Stomach (tissue), 19 donors: Measurements from ENCODE around the gene DPH7. TPM values are rescaled to one million over a fixed set of nuclear protein-coding genes. Genes with fewer than 3 reads are reported as not detected.
"Not testable (repeated sequence)": the region's sequence is repeated elsewhere in the genome, so short reads cannot be mapped to it uniquely, and the experiment has no call there.

Experiments used
- DNase-seq, 2 donors: peaks; one replicate each; pipeline versions ENCODE4 v3.0.0 to v3.0.0-alpha.2; 2013 to 2019
- H3K27ac ChIP-seq, 5 donors: fragments of 200-600 bp in 4 of 5; sonication (generic) in 4 of 5; one replicate each; pipeline ENCODE4 v1.5.1; 2013 to 2019; ENCODE audit warnings: mild to moderate bottlenecking in 1 of 5, moderate library complexity in 1 of 5
- H3K27me3 ChIP-seq, 3 donors: fragments of 200-600 bp; sonication (generic); one replicate each; pipeline ENCODE4 v1.5.1; 2017 to 2019; ENCODE audit warnings: mixed run types in 1 of 3
- H3K36me3 ChIP-seq, 4 donors: fragments of 200-600 bp; sonication (generic); 1 replicate in 3 of 4; 2 replicates in 1 of 4; pipeline ENCODE4 v1.5.1; 2016 to 2019
- H3K4me1 ChIP-seq, 4 donors: fragments of 200-600 bp; sonication (generic); one replicate each; pipeline ENCODE4 v1.5.1; 2016 to 2019
- H3K4me3 ChIP-seq, 4 donors: fragments of 200-600 bp; sonication (generic) in 3 of 4; one replicate each; pipeline ENCODE4 v1.5.1; 2016 to 2019; ENCODE audit warnings: mild to moderate bottlenecking in 1 of 4
- H3K9me3 ChIP-seq, 4 donors: fragments of 200-600 bp; sonication (generic); one replicate each; pipeline ENCODE4 v1.5.1; 2016 to 2019
- CTCF ChIP-seq, 7 experiments: fragments of 450-650 bp in 4 of 7; fragments of 200-600 bp in 3 of 7; sonication (generic) in 3 of 7; IDR thresholded peaks; one replicate each; pipeline ENCODE4 v1.5.1; 2016 to 2019; ENCODE audit warnings: antibody characterized with exemption in 7 of 7, control low read depth in 2 of 7, mild to moderate bottlenecking in 1 of 7
- EP300 ChIP-seq: sonication (generic); formaldehyde crosslinking; IDR thresholded peaks from one replicate; pipeline ENCODE4 v1.6.1; 2017; ENCODE audit warnings: antibody characterized with exemption
- POLR2A ChIP-seq, 4 donors: fragments of 450-650 bp; IDR thresholded peaks; one replicate each; pipeline ENCODE4 v1.6.1; 2016; ENCODE audit warnings: antibody characterized with exemption in 4 of 4, control low read depth in 2 of 4, mild to moderate bottlenecking in 1 of 4, moderate library complexity in 1 of 4
- POLR2AphosphoS5 ChIP-seq, 3 donors: sonication (generic); formaldehyde crosslinking; IDR thresholded peaks; one replicate each; pipeline ENCODE4 v1.6.1; 2016; ENCODE audit warnings: antibody characterized with exemption in 3 of 3
- WGBS, 5 donors: extraction: QIAGEN DNeasy Blood & Tissue Kit in 3 of 5; methylation state at CpG; one replicate each; pipeline versions ENCODE4 v1.1.5 to v1.1.7; 2013 to 2018; 5-methylcytosine and 5-hydroxymethylcytosine counted together
- intact Hi-C: fragments of 100-400 bp; cut with DNase I; formaldehyde crosslinking; loops from one replicate; pipeline ENCODE4 v1.15.1; 2023; ENCODE audit warnings: low total_unique reads
- long read RNA-seq, 10 donors: transcript quantifications; one replicate each; lab custom pipeline, GENCODE V29; 2026
- polyA plus RNA-seq, 3 donors: library from polyadenylated mRNA; stranded (reverse); fragments of 200-250 nt; gene quantifications; one replicate each; pipeline ENCODE4 v1.2.3, GENCODE V29; 2013
- total RNA-seq, 5 donors: library from RNA; depleted of rRNA; stranded (reverse); fragments of >200 nt; gene quantifications; one replicate each; pipeline versions ENCODE4 v1.1.0 to v1.2.3, GENCODE V29; 2014 to 2016
- donor health status: healthy with polysubstance abuse.
- donor health status: Bipolar disorder and iron deficiency.
- donor health status: healthy.

The DPH7 gene
- 100 to 1,000 TPM in 1 of 5 donors, 10 to 100 TPM in 4; 14.3 to 134 (median 25.5) TPM for total RNA-seq
- 10 to 100 TPM; 14.9 to 39.6 (median 20.0) TPM for polyA plus RNA-seq
- long read RNA-seq, donor 1, partial matches to known transcripts: 0 of 1 reads
- long read RNA-seq, donor 1, other reads (novel, unspliced or antisense): 0 of 1 reads
- long read RNA-seq, donor 2, partial matches to known transcripts: 0 of 5 reads
- long read RNA-seq, donor 2, other reads (novel, unspliced or antisense): 0 of 5 reads
- long read RNA-seq, donor 3, partial matches to known transcripts: 7 of 7 reads
- long read RNA-seq, donor 3, other reads (novel, unspliced or antisense): 0 of 7 reads
- long read RNA-seq, donor 4: 0 reads
- long read RNA-seq, donor 5, partial matches to known transcripts: 0 of 3 reads
- long read RNA-seq, donor 5, other reads (novel, unspliced or antisense): 0 of 3 reads
- long read RNA-seq, donor 6, partial matches to known transcripts: 0 of 6 reads
- long read RNA-seq, donor 6, other reads (novel, unspliced or antisense): 0 of 6 reads
- long read RNA-seq, donor 7, transcript DPH7-201 (9 exons, 1,847 nt): major isoform, 5 of 10 reads
- long read RNA-seq, donor 7, partial matches to known transcripts: 5 of 10 reads
- long read RNA-seq, donor 7, other reads (novel, unspliced or antisense): 0 of 10 reads
- long read RNA-seq, donor 8, transcript DPH7-201 (9 exons, 1,847 nt): major isoform, 5 of 5 reads
- long read RNA-seq, donor 8, partial matches to known transcripts: 0 of 5 reads
- long read RNA-seq, donor 8, other reads (novel, unspliced or antisense): 0 of 5 reads
- long read RNA-seq, donor 9, partial matches to known transcripts: 0 of 1 reads
- long read RNA-seq, donor 9, other reads (novel, unspliced or antisense): 0 of 1 reads
- long read RNA-seq, donor 10, partial matches to known transcripts: 0 of 1 reads
- long read RNA-seq, donor 10, other reads (novel, unspliced or antisense): 0 of 1 reads

DNA sequence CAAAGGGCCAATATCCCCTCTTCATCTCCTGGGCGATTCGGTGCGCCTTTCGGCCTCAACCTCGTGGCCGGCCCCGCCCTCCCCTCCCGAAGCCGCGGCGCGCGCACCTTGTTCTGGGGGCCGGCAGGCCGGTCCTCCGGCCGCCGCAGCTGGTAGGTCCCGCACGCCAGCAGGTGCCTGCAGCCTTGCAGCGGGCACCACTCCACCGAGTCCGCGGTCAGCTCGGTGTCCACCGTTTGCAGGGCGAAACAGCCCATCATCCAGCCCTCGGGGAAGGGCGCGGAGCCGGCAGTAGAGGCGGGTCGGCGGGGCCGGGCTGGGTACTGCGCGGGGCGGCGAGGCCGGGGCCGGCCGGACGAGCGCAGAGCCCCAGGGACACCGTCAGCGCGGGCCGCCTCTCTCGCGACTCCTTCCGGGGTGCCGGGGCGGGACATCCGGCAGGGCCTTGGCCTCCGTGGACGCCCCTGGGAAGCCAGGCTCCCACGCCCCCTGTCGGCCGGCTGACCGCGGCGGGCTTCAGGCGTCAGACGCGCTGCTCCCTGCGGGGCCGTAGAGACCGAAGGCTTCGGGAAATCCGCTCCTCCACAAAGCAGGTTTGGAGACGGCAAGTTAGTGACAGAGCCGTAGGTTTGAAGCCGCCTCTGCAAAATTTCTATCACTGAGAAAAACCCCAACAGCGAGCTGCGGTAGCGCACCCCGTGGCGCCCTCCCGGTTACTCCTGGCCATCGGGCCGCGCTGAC is at the start of gene DPH7:
DPH7 (minus strand) TSS at position 408 of the 741 bp plus-strand sequence; CDS start at position 260, 148 bp downstream.
- Histone ChIP-seq H3K9me3 (no peaks in the 10 kb centered on the region), H3K27me3 (no peaks in the 10 kb centered on the region), H3K4me3 (peak within 1 kb of the TSS; percentile 91 to 96 (median 95)), H3K36me3 (peaks cover 41 to 59% (median 56%) of the 10 kb centered on the region in 4 donors), H3K27ac (peak within 1 kb of the TSS; percentile 85 to 91 (median 87)), H3K4me1 (peaks cover 21 to 63% (median 45%) of the 10 kb centered on the region in 4 donors)
- TF ChIP-seq POLR2AphosphoS5 (IDR thresholded peaks at IDR 0.05) (peak; percentile 56 to 93 (median 71)), POLR2A (IDR thresholded peaks at IDR 0.05) (no peak), EP300 (no peak), CTCF (IDR thresholded peaks at IDR 0.05) (peak in 5 of 7 experiments; percentile 69 to 97 (median 92))
- peak; percentile 97 to 98 for DNase-seq
- intact Hi-C loops: no loop called here
- 1 to 9% (median 2%) methylated on average over 30 to 82 of the region's 82 CpGs for WGBS, 5 donors

GRCh38 chr9:137627406-137627805 is 48.7 kb upstream of the DPH7 start:
- peaks cover 17 to 81% (median 54%) of the 10 kb centered on the region in 4 donors for H3K4me1 ChIP-seq
- DNase-seq: not testable (repeated sequence)

DNA sequence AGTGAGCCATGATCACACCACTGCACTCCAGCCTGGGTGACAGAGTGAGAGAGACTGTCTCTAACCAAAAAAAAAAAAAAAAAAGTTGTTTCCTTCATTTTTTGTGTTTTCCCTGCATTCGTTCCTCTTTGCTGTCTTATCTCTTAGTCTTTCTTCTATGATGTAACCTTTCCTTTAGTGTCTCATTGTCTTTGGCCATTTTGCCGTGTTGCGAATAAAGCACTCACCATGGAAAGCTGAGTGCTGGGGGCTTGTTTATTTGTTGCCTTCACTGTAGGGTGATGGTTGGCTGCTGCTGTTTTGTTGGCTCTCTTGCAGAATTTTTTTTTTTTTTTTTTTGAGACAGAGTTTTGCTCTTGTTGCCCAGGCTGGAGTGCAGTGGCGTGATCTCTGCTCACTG is 47.7 kb upstream of the DPH7 start:
- Histone ChIP-seq H3K36me3 (peaks cover 0 to 5% (median 0%) of the 10 kb centered on the region in 4 donors), H3K27ac (no peak overlapping the region), H3K9me3 (no peaks in the 10 kb centered on the region), H3K27me3 (no peaks in the 10 kb centered on the region), H3K4me1 (peaks cover 21 to 81% (median 54%) of the 10 kb centered on the region in 4 donors), H3K4me3 (no peak overlapping the region)
- intact Hi-C loops: no loop called here
- 65 to 84% (median 78%) methylated on average over 4 of the region's 4 CpGs for WGBS, 5 donors
- DNase-seq: no peak
- TF ChIP-seq EP300: no peak
- TF ChIP-seq CTCF (IDR thresholded peaks at IDR 0.05): no peak
- TF ChIP-seq POLR2AphosphoS5 (IDR thresholded peaks at IDR 0.05): no peak
- TF ChIP-seq POLR2A (IDR thresholded peaks at IDR 0.05): no peak

More at GRCh38 chr9:137627406-137627805, 48.7 kb upstream of the DPH7 start:
- H3K4me3 ChIP-seq, H3K9me3 ChIP-seq, H3K27ac ChIP-seq, intact Hi-C loops, H3K27me3 ChIP-seq, H3K36me3 ChIP-seq: not testable (repeated sequence)
- WGBS, 5 donors: 97 to 98% (median 98%) methylated on average over 14 of the region's 14 CpGs

GRCh38 chr9:137622211-137622610 is 43.5 kb upstream of the DPH7 start:
- H3K4me1 ChIP-seq: peaks cover 31 to 70% (median 54%) of the 10 kb centered on the region in 4 donors
- H3K9me3 ChIP-seq, H3K27ac ChIP-seq, DNase-seq, H3K27me3 ChIP-seq, H3K4me3 ChIP-seq, intact Hi-C loops, H3K36me3 ChIP-seq: not testable (repeated sequence)
- WGBS, 5 donors: 79 to 92% (median 90%) methylated on average over 8 of the region's 8 CpGs
